ENCODE data around the gene ERC1. TPM values are rescaled to one million over a fixed set of nuclear protein-coding genes. Genes with fewer than 3 reads are reported as not detected.

Gene ERC1
- total RNA-seq, 1 donor from 2014 or later, result 42.6 TPM

DNA sequence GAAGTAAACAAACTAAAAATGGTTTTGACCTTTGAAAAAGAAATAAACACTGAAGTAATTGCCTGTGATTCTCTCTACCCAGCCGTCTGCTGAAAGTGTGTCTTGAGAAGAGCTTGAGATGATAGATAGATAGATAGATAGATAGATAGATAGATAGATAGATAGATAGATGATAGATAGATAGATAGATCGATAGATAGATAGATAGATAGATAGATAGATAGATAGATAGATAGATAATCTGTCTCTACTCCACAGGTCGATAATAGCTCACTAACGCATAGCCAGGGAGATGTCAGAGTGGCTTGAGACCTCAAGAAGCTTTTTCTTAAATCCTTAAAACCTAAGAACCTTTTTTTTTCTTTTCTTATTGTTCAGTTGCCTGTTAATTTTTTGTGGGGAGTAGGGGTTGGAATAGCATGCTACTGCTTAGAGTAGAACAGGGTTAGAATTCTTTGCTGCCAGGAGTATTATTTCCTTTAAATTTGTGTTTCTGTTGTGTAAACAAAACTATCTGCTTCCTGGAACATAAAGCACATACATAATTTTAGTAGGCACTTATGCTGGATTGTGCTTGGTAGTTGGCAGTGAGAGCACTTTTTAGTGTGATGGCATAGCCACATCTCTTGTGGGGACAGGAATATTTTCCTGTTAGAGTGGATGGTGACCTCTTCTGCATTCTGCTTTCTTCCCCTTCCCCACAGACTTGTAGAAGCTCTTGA lies 433.8 kb downstream of the ERC1 start:
- no peak overlapping the region for H3K4me3 Mint-ChIP-seq (ENCODE audit: low read depth)
- peaks cover 22% of the 10 kb centered on the region for H3K36me3 Mint-ChIP-seq (ENCODE audit: low read depth)
- peaks cover 8% of the 10 kb centered on the region for H3K4me1 Mint-ChIP-seq (ENCODE audit: low read depth)
- intact Hi-C loops (cut with micrococcal nuclease), result no loop called here
- peaks cover 24% of the 10 kb centered on the region for H3K9me3 Mint-ChIP-seq
- no peak for DNase-seq (ENCODE audit: low spot score)
- H3K27me3 Mint-ChIP-seq (ENCODE audit: low read depth), result no peaks in the 10 kb centered on the region
- H3K27ac Mint-ChIP-seq, result no peak overlapping the region

DNA sequence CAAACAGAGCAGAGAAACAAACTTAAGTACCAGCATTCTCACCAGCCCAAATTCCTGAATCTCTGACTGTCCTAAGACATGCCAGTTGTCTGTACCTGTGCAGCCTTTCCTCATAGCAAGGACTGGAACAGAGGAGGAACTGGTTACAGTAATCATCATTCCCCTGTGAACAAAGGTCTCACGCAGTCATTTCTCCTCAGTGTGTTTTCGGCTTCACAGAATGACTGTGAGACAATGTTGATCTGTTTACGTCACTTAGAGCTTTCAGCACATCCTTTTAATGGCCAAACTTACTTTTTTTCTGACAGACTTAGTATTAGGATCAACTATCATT lies 434.3 kb downstream of the ERC1 start:
- H3K4me1 Mint-ChIP-seq (ENCODE audit: low read depth), result peaks cover 8% of the 10 kb centered on the region
- no peak overlapping the region for H3K4me3 Mint-ChIP-seq (ENCODE audit: low read depth)
- H3K27me3 Mint-ChIP-seq (ENCODE audit: low read depth), result no peaks in the 10 kb centered on the region
- no peak for DNase-seq (ENCODE audit: low spot score)
- no peak overlapping the region for H3K27ac Mint-ChIP-seq
- intact Hi-C loops (cut with micrococcal nuclease), result no loop called here
- peaks cover 22% of the 10 kb centered on the region for H3K36me3 Mint-ChIP-seq (ENCODE audit: low read depth)
- H3K9me3 Mint-ChIP-seq, result peaks cover 24% of the 10 kb centered on the region

DNA sequence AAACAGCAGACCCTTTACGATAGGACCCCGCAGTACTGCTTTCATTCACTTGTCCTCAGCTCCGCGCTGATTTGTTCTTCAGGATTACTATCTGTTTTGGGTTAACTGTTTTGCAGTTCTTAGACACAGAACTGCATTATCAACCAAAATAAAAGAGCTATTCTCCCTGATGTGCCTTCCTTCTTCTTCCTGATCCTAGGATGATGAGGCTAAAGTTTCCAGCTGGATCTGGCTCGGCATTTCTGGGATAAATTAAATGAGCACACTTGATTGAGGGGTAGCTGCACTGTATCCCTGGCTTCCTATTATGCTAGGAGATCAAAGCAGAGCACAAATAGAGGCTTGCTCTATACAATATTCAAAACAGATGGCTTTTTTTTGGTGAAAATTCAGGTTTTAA lies 437.6 kb downstream of the ERC1 start:
- H3K27ac Mint-ChIP-seq, result no peak overlapping the region

DNA sequence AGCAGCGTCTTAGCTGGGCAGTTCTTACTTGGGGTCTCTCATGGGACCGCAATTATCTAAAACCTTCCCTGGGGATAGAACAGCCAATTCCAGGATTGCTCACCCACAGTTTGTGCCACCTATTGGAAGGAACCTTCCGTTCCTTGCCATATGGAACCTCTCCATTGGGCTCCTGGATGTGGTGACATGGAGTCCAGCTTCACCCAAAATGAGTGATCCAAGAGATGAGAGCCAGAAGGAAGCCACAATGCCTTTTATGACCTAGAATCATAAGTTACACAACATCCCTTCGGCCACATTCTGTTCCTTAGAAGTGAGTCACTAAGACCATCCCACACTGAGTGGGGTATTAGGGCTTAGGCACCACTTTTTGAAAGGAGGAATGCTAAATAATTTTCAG lies 439.0 kb downstream of the ERC1 start:
- Mint-ChIP-seq H3K27me3 (ENCODE audit: low read depth) (no peaks in the 10 kb centered on the region), H3K27ac (no peak overlapping the region), H3K36me3 (ENCODE audit: low read depth) (no peaks in the 10 kb centered on the region), H3K4me3 (ENCODE audit: low read depth) (no peak overlapping the region), H3K9me3 (no peaks in the 10 kb centered on the region), H3K4me1 (ENCODE audit: low read depth) (no peaks in the 10 kb centered on the region)
- DNase-seq (ENCODE audit: low spot score), result no peak
- intact Hi-C loops (cut with micrococcal nuclease), result no loop called here

More for the DNA sequence above, 437.6 kb downstream of the ERC1 start:
- H3K27me3 Mint-ChIP-seq (ENCODE audit: low read depth), result no peaks in the 10 kb centered on the region
- no peaks in the 10 kb centered on the region for H3K36me3 Mint-ChIP-seq (ENCODE audit: low read depth)
- intact Hi-C loops (cut with micrococcal nuclease), result no loop called here
- H3K9me3 Mint-ChIP-seq, result no peaks in the 10 kb centered on the region
- DNase-seq (ENCODE audit: low spot score), result no peak
- no peaks in the 10 kb centered on the region for H3K4me1 Mint-ChIP-seq (ENCODE audit: low read depth)
- no peak overlapping the region for H3K4me3 Mint-ChIP-seq (ENCODE audit: low read depth)

DNA sequence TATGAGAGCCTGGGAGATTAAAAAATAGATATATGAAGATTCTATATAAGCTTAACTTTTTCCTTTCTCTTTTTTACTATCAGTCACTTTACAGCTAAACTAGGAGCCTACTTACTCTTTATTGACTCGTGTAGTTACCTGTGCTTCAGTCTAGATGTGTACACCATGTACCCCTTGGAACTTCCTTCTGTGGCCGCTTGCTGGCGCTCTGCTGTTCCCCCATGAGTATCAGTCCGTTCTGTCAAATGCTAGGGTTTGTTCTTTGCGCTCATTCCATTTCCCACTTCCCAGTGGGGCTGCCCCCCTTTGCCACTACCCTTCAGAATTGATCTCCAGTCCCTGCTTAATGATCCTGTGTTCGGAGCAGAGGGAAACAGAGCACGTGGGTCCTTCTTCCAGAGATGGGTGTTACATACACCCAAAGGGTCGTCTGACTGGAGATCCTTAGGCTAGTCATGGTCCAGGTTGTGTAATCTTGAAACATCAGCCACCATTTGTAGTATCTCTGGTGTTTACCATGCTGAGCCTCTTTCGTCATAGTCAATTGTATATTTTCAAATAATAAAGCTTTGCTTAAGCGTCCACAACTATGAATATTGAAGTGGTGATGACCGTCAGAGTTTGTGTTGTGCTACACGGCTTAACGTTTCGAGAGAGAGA lies 443.4 kb downstream of the ERC1 start:
- intact Hi-C loops (cut with micrococcal nuclease), result no loop called here
- no peaks in the 10 kb centered on the region for H3K9me3 Mint-ChIP-seq
- H3K27me3 Mint-ChIP-seq (ENCODE audit: low read depth), result no peaks in the 10 kb centered on the region
- no peak overlapping the region for H3K4me3 Mint-ChIP-seq (ENCODE audit: low read depth)
- H3K4me1 Mint-ChIP-seq (ENCODE audit: low read depth), result no peaks in the 10 kb centered on the region
- H3K27ac Mint-ChIP-seq, result no peak overlapping the region
- no peak for DNase-seq (ENCODE audit: low spot score)
- no peaks in the 10 kb centered on the region for H3K36me3 Mint-ChIP-seq (ENCODE audit: low read depth)

DNA sequence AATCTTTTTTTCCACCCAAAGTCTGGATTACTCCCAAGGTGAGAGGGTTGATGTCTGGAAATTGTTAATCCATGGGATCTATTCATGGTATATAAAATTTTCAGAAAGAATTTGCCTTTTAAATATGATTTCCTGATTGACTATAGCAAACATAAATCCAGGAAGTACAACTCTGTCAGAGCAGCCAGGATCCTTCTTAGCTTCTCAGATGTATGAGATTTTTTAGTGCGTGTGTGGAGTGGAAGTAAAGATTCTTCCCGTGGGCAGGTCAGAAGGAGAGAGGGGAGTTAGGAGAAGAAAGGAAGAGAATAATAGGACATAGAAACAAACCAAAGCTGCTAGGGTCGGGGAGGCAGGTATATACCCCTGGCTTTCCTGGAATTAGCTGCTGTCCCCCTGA lies 444.0 kb downstream of the ERC1 start:
- H3K4me1 Mint-ChIP-seq (ENCODE audit: low read depth), result no peaks in the 10 kb centered on the region
- no peak for DNase-seq (ENCODE audit: low spot score)
- intact Hi-C loops (cut with micrococcal nuclease), result no loop called here
- no peak overlapping the region for H3K27ac Mint-ChIP-seq
- H3K36me3 Mint-ChIP-seq (ENCODE audit: low read depth), result no peaks in the 10 kb centered on the region
- no peaks in the 10 kb centered on the region for H3K9me3 Mint-ChIP-seq
- no peak overlapping the region for H3K4me3 Mint-ChIP-seq (ENCODE audit: low read depth)
- H3K27me3 Mint-ChIP-seq (ENCODE audit: low read depth), result no peaks in the 10 kb centered on the region

DNA sequence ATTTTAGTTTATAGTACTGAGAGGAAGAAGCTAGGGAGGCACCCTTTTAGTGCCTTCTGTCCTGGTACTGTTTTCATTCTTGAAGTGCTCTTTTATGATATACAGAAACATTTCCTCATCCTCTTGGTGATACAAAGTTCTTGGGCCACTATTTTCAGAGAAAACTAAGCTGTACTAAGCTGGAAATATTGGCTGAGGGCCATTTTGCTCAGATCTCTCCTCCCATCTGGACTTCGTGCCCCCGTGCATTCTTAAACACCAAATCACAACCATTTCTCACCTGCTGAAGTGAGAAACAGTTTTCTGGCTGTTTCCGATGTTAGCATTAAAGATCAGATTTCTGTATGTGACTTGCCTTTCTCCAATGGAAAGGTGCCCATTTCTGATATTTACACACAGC lies 444.4 kb downstream of the ERC1 start:
- no peaks in the 10 kb centered on the region for H3K36me3 Mint-ChIP-seq (ENCODE audit: low read depth)

DNA sequence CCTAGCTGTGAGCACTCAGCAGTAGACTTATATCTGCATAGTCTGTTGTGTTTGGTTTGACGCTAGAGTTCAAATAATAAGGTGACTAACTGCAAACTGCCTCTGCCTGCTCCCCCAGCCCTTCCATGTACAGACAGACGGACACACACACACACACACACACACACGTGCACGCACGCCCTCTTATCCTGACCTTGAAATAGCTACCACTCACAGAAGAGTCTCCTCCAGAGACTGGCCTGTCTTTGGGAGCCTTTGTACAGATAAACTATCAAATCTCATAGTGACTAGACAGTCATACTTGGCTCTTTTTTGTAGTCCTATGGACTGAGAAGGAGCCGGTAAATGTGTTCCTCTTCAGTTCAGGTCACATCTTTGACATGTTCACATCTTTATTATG lies 445.0 kb downstream of the ERC1 start:
- intact Hi-C loops (cut with micrococcal nuclease), result no loop called here
- no peaks in the 10 kb centered on the region for H3K9me3 Mint-ChIP-seq
- DNase-seq (ENCODE audit: low spot score), result no peak
- no peak overlapping the region for H3K27ac Mint-ChIP-seq
- no peaks in the 10 kb centered on the region for H3K27me3 Mint-ChIP-seq (ENCODE audit: low read depth)
- H3K4me1 Mint-ChIP-seq (ENCODE audit: low read depth), result no peaks in the 10 kb centered on the region
- no peak overlapping the region for H3K4me3 Mint-ChIP-seq (ENCODE audit: low read depth)
- no peaks in the 10 kb centered on the region for H3K36me3 Mint-ChIP-seq (ENCODE audit: low read depth)

More for the DNA sequence above, 444.4 kb downstream of the ERC1 start:
- DNase-seq (ENCODE audit: low spot score), result no peak
- intact Hi-C loops (cut with micrococcal nuclease), result no loop called here
- Mint-ChIP-seq H3K27me3 (ENCODE audit: low read depth) (no peaks in the 10 kb centered on the region), H3K27ac (no peak overlapping the region), H3K9me3 (no peaks in the 10 kb centered on the region), H3K4me1 (ENCODE audit: low read depth) (no peaks in the 10 kb centered on the region), H3K4me3 (ENCODE audit: low read depth) (no peak overlapping the region)

DNA sequence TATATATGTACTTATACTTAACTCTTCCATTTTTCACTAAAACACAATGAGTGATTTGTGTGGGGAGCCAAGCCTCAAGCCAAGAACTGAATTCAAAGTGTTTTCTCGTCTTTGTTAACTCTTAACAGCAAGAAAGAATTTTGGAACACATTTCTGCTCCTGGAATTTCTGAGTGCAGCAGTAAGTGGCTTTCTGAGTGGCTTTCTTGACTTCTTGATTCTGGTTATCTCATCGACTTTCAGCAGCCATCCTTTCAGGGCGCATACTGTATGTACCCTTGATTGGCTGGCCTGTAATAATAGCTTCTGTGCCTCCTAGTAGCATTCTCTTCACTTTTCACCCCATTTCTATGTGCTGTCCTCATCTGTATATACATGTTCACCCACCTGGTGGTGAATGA lies 446.0 kb downstream of the ERC1 start:
- DNase-seq (ENCODE audit: low spot score), result no peak
- Mint-ChIP-seq H3K27ac (no peak overlapping the region), H3K27me3 (ENCODE audit: low read depth) (no peaks in the 10 kb centered on the region), H3K36me3 (ENCODE audit: low read depth) (no peaks in the 10 kb centered on the region), H3K4me1 (ENCODE audit: low read depth) (no peaks in the 10 kb centered on the region), H3K4me3 (ENCODE audit: low read depth) (no peak overlapping the region), H3K9me3 (no peaks in the 10 kb centered on the region)
- intact Hi-C loops (cut with micrococcal nuclease), result no loop called here

DNA sequence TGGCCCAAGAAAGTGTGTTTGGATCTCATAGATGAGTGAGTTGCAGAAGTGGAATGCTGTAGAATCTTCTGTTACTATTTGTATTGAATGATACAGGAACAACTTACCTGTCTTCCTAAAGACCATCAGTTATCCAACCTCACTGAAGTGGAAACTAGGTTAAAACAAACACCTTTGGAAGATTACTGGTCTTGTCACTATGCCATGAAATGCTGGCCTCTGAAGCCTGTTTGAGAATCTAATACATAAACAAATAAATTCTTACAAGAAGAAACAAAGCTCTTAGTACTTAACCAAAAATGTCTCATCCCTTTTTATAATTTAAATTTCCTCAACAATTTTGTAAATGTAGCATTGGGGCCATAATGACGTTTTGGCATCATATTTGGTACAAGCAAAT lies 448.2 kb downstream of the ERC1 start:
- DNase-seq (ENCODE audit: low spot score), result no peak
- Mint-ChIP-seq H3K4me3 (ENCODE audit: low read depth) (no peak overlapping the region), H3K36me3 (ENCODE audit: low read depth) (no peaks in the 10 kb centered on the region), H3K9me3 (no peaks in the 10 kb centered on the region), H3K27me3 (ENCODE audit: low read depth) (no peaks in the 10 kb centered on the region), H3K27ac (no peak overlapping the region), H3K4me1 (ENCODE audit: low read depth) (no peaks in the 10 kb centered on the region)
- intact Hi-C loops (cut with micrococcal nuclease), result no loop called here

DNA sequence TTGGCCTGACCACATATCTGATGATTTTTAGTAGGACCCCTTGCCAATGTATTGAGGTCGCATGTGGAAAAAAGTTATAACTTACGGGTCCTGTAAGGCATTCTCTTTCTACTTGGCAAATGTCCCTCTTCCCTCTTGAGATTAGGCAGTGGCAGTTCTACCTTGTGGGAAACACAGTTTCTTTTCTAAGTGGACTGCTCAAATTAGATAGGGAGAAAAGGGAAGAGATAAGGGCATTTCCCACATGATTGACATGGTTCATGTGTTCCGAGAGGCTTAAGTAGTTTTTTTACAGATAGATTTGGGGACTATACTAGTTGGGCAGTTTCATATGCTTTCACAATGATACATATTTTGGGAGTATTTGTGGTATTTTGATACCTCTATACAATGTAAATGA lies 448.7 kb downstream of the ERC1 start:
- no peaks in the 10 kb centered on the region for H3K27me3 Mint-ChIP-seq (ENCODE audit: low read depth)
- no peaks in the 10 kb centered on the region for H3K4me1 Mint-ChIP-seq (ENCODE audit: low read depth)
- DNase-seq (ENCODE audit: low spot score), result no peak
- no peak overlapping the region for H3K27ac Mint-ChIP-seq
- no peak overlapping the region for H3K4me3 Mint-ChIP-seq (ENCODE audit: low read depth)
- H3K9me3 Mint-ChIP-seq, result no peaks in the 10 kb centered on the region
- intact Hi-C loops (cut with micrococcal nuclease), result no loop called here
- H3K36me3 Mint-ChIP-seq (ENCODE audit: low read depth), result no peaks in the 10 kb centered on the region

DNA sequence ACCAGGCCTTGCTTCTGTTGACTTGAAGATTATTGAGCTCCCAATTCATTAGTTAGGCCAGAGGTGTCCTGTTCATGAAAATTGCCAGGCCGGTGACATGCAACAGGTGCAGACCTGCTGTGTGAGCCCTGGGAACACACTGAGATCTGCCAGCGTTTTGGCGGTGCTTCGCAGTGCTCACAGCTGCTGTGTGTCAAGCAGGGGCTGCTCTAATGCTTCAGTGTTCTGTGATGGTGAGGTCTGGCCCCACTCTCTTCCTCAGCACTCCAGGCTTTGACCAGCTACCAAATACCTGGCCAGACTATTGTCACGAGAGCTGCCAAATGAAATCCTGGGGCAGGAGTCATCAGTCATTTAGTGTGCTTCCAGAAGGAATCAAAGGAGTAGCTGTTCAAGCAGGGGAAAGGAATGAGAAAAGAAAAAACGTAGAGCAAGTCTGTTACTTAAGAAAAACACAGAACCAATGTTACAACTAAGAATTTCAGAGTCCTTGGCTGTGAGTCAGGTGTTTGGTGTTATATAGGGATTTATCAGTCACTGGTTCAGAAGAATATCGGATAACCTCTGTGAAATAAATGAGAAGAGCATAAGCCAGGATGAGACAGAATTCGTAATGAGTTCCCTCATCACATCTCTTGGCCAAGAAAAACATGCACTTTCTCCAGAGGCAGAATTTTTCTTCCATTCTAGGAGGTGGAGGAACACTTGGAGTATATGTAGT lies 452.6 kb downstream of the ERC1 start:
- no peaks in the 10 kb centered on the region for H3K4me1 Mint-ChIP-seq (ENCODE audit: low read depth)
- H3K9me3 Mint-ChIP-seq, result no peaks in the 10 kb centered on the region
- peaks cover 6% of the 10 kb centered on the region for H3K36me3 Mint-ChIP-seq (ENCODE audit: low read depth)
- no peak for DNase-seq (ENCODE audit: low spot score)
- intact Hi-C loops (cut with micrococcal nuclease), result no loop called here
- H3K27ac Mint-ChIP-seq, result no peak overlapping the region
- no peak overlapping the region for H3K4me3 Mint-ChIP-seq (ENCODE audit: low read depth)
- no peaks in the 10 kb centered on the region for H3K27me3 Mint-ChIP-seq (ENCODE audit: low read depth)

DNA sequence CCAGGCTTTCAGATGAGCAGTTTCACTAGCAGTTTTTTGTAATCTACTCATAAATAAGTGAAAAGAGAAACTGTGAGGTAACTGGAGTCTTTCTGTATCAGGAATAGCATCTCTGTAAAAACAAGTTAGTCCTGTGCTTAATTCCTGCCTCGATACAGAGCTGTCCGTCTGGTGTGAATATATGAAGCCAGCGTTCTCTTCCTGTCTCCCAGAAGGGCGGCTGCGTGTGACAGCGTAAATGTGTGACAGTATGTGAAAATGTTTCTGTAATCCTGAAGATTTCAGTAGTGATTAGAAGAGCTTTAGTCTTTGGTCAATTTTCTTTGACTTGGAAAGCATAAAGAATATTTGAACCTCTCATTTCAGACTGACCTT lies 453.1 kb downstream of the ERC1 start:
- H3K4me3 Mint-ChIP-seq (ENCODE audit: low read depth), result no peak overlapping the region
- H3K27ac Mint-ChIP-seq, result no peak overlapping the region
- no peaks in the 10 kb centered on the region for H3K27me3 Mint-ChIP-seq (ENCODE audit: low read depth)
- H3K9me3 Mint-ChIP-seq, result no peaks in the 10 kb centered on the region
- H3K4me1 Mint-ChIP-seq (ENCODE audit: low read depth), result no peaks in the 10 kb centered on the region
- intact Hi-C loops (cut with micrococcal nuclease), result no loop called here
- no peak for DNase-seq (ENCODE audit: low spot score)
- peaks cover 6% of the 10 kb centered on the region for H3K36me3 Mint-ChIP-seq (ENCODE audit: low read depth)
